Activated CD8-positive, alpha-beta memory T cell treated with anti-CD3 and anti-CD28 coated beads, Interleukin-2, amount 10 ng/mL, durations not matched to agents 7 days and 5 days (primary cell): Measurements from ENCODE around the gene BBS1. TPM values are rescaled to one million over a fixed set of nuclear protein-coding genes. Genes with fewer than 3 reads are reported as not detected.
"Not testable (repeated sequence)": the region's sequence is repeated elsewhere in the genome, so short reads cannot be mapped to it uniquely, and the experiment has no call there.

Experiments
- ATAC-seq: fragments of 150-1000 bp; cut with Tn5 transposase; one replicate; pipeline ENCODE4 v1.10.0; 2021; ENCODE audit warnings: moderate library complexity
- CTCF ChIA-PET: fragments of 350-600 bp; sonication (Branson Sonifier 250); formaldehyde crosslinking; loops from one replicate; lab custom pipeline; 2021; ENCODE audit warnings: antibody characterized with exemption; lab: Charles Lee
- DNase-seq: peaks from one replicate; pipeline ENCODE4 v3.0.0-alpha.2; 2020
- H3K27ac Mint-ChIP-seq: one replicate; pipeline ENCODE4 v1.8.0; 2021; ENCODE audit warnings: mild to moderate bottlenecking, mixed read lengths
- H3K27me3 Mint-ChIP-seq: one replicate; pipeline ENCODE4 v1.8.0; 2021; ENCODE audit warnings: mixed read lengths
- H3K36me3 Mint-ChIP-seq: one replicate; pipeline ENCODE4 v1.8.0; 2021; ENCODE audit warnings: mild to moderate bottlenecking, mixed read lengths
- H3K4me1 Mint-ChIP-seq: one replicate; pipeline ENCODE4 v1.8.0; 2021; ENCODE audit warnings: mixed read lengths
- H3K4me3 Mint-ChIP-seq: one replicate; pipeline ENCODE4 v1.8.0; 2021; ENCODE audit warnings: mild to moderate bottlenecking, moderate library complexity, mixed read lengths
- H3K9me3 Mint-ChIP-seq: one replicate; pipeline ENCODE4 v1.8.0; 2022; ENCODE audit warnings: low read depth, mixed read lengths
- total RNA-seq, 2 experiments: library from RNA; stranded (reverse); gene quantifications; one replicate each; pipeline ENCODE4 v1.2.3, GENCODE V29; 2021

The BBS1 gene
- total RNA-seq, 2 experiments from 2014 or later: 12.6 to 12.9 TPM

GRCh38 chr11:66564538-66564937, 54.1 kb downstream of the BBS1 start:
- Mint-ChIP-seq H3K4me1 (peaks cover 5% of the 10 kb centered on the region), H3K4me3 (no peak overlapping the region), H3K27me3 (peaks cover 16% of the 10 kb centered on the region), H3K36me3 (no peaks in the 10 kb centered on the region), H3K9me3 (no peaks in the 10 kb centered on the region), H3K27ac (no peak overlapping the region)
- no peak for ATAC-seq
- DNase-seq: no peak
- CTCF ChIA-PET: interaction anchor here (0.9 kb wide), 1 partner anchor 139 kb away, joined by 3 read pairs; no protein-coding TSS in a partner anchor

GRCh38 chr11:66564984-66565383, 54.5 kb downstream of the BBS1 start:
- CTCF ChIA-PET: no interaction called here
- no peaks in the 10 kb centered on the region for H3K36me3 Mint-ChIP-seq
- H3K27me3 Mint-ChIP-seq: peaks cover 17% of the 10 kb centered on the region
- no peak overlapping the region for H3K27ac Mint-ChIP-seq
- ATAC-seq (no peak), DNase-seq (no peak)
- H3K4me3 Mint-ChIP-seq: no peak overlapping the region
- H3K4me1 Mint-ChIP-seq: peaks cover 5% of the 10 kb centered on the region
- H3K9me3 Mint-ChIP-seq: no peaks in the 10 kb centered on the region

GRCh38 chr11:66566221-66566620, 55.8 kb downstream of the BBS1 start:
- no peak for ATAC-seq
- H3K27ac Mint-ChIP-seq: no peak overlapping the region
- H3K27me3 Mint-ChIP-seq: peaks cover 25% of the 10 kb centered on the region
- CTCF ChIA-PET: interaction anchor here (3.9 kb wide), 1 partner anchor 14 kb away, joined by 16 read pairs; no protein-coding TSS in a partner anchor
- H3K4me1 Mint-ChIP-seq: peaks cover 5% of the 10 kb centered on the region
- no peak for DNase-seq
- no peaks in the 10 kb centered on the region for H3K36me3 Mint-ChIP-seq
- no peak overlapping the region for H3K4me3 Mint-ChIP-seq
- H3K9me3 Mint-ChIP-seq: no peaks in the 10 kb centered on the region

- no peaks in the 10 kb centered on the region for H3K9me3 Mint-ChIP-seq
- H3K27ac Mint-ChIP-seq: no peak overlapping the region
- CTCF ChIA-PET: interaction anchor here (1.1 to 3.9 kb wide), 4 partner anchors 9 to 110 kb away, joined by 4 to 22 read pairs (median 10); partner anchors contain the start of gene RBM4B
- no peaks in the 10 kb centered on the region for H3K36me3 Mint-ChIP-seq
- DNase-seq: no peak
- H3K4me1 Mint-ChIP-seq: peaks cover 5% of the 10 kb centered on the region
- peaks cover 25% of the 10 kb centered on the region for H3K27me3 Mint-ChIP-seq
- H3K4me3 Mint-ChIP-seq: peak overlapping the region; percentile 44
- ATAC-seq: no peak
Measured at GRCh38 chr11:66567787-66568123, 57.3 kb downstream of the BBS1 start.

- Mint-ChIP-seq H3K4me1 (peaks cover 5% of the 10 kb centered on the region), H3K9me3 (no peaks in the 10 kb centered on the region), H3K27ac (no peak within 1 kb of the TSS), H3K36me3 (no peaks in the 10 kb centered on the region), H3K4me3 (peak within 1 kb of the TSS; percentile 54), H3K27me3 (peaks cover 25% of the 10 kb centered on the region)
- DNase-seq (peak; percentile 71), ATAC-seq (peak; percentile 95)
- CTCF ChIA-PET: interaction anchor here (1.1 to 3.9 kb wide), 4 partner anchors 9 to 110 kb away, joined by 4 to 22 read pairs (median 10); partner anchors contain the start of gene RBM4B
Measured at GRCh38 chr11:66568124-66568916, 57.9 kb downstream of the BBS1 start, which contains the start of gene CTSF. CTSF (minus strand) TSS chr11:66568606; CDS start chr11:66568486, 120 bp downstream.

GRCh38 chr11:66569076-66569475, 58.6 kb downstream of the BBS1 start:
- Mint-ChIP-seq H3K9me3 (no peaks in the 10 kb centered on the region), H3K27me3 (peaks cover 30% of the 10 kb centered on the region), H3K4me3 (no peak overlapping the region), H3K27ac (no peak overlapping the region), H3K36me3 (no peaks in the 10 kb centered on the region), H3K4me1 (peaks cover 5% of the 10 kb centered on the region)
- no peak for DNase-seq
- no peak for ATAC-seq
- CTCF ChIA-PET: interaction anchor here (0.9 to 3.9 kb wide), 3 partner anchors 9 to 109 kb away, joined by 4 to 22 read pairs (median 16); partner anchors contain the start of gene RBM4B

- Mint-ChIP-seq H3K9me3 (no peaks in the 10 kb centered on the region), H3K4me1 (peaks cover 5% of the 10 kb centered on the region), H3K27me3 (peaks cover 38% of the 10 kb centered on the region), H3K27ac (no peak overlapping the region), H3K36me3 (no peaks in the 10 kb centered on the region), H3K4me3 (no peak overlapping the region)
- CTCF ChIA-PET: interaction anchor here (0.7 to 3.9 kb wide), 3 partner anchors 10 to 108 kb away, joined by 3 to 22 read pairs (median 16); partner anchors contain the start of gene RBM4B
- no peak for DNase-seq
- ATAC-seq: no peak
Measured at GRCh38 chr11:66570079-66570849, 59.8 kb downstream of the BBS1 start.

GRCh38 chr11:66570850-66571180, 60.4 kb downstream of the BBS1 start:
- H3K4me3 Mint-ChIP-seq: no peak overlapping the region
- H3K9me3 Mint-ChIP-seq: no peaks in the 10 kb centered on the region
- H3K4me1 Mint-ChIP-seq: peaks cover 5% of the 10 kb centered on the region
- CTCF ChIA-PET: no interaction called here
- ATAC-seq (no peak), DNase-seq (no peak)
- no peak overlapping the region for H3K27ac Mint-ChIP-seq
- no peaks in the 10 kb centered on the region for H3K36me3 Mint-ChIP-seq
- H3K27me3 Mint-ChIP-seq: peaks cover 43% of the 10 kb centered on the region

GRCh38 chr11:66579017-66579606, 68.7 kb downstream of the BBS1 start:
- H3K9me3 Mint-ChIP-seq: peaks cover 6% of the 10 kb centered on the region
- peak; percentile 78 for DNase-seq
- CTCF ChIA-PET: interaction anchor here (0.5 to 6.2 kb wide), 13 partner anchors 11 to 255 kb away, joined by 3 to 107 read pairs (median 6); partner anchors contain the start of genes ACTN3, CCDC87, CCS and CTSF

GRCh38 chr11:66580803-66581202, 70.4 kb downstream of the BBS1 start:
- Mint-ChIP-seq H3K9me3 (peaks cover 6% of the 10 kb centered on the region), H3K36me3 (peaks cover 4% of the 10 kb centered on the region), H3K4me1 (peaks cover 6% of the 10 kb centered on the region), H3K4me3 (no peak overlapping the region), H3K27ac (no peak overlapping the region), H3K27me3 (peaks cover 2% of the 10 kb centered on the region)
- CTCF ChIA-PET: interaction anchor here (0.9 to 6.2 kb wide), 7 partner anchors 10 to 115 kb away, joined by 3 to 107 read pairs (median 7); partner anchors contain the start of genes CCDC87, CCS, CTSF and RBM4B
- DNase-seq (no peak), ATAC-seq (no peak)

More at GRCh38 chr11:66579017-66579606, 68.7 kb downstream of the BBS1 start:
- H3K36me3 Mint-ChIP-seq: peaks cover 4% of the 10 kb centered on the region
- H3K4me3 Mint-ChIP-seq: no peak overlapping the region
- H3K27me3 Mint-ChIP-seq: peaks cover 14% of the 10 kb centered on the region
- H3K4me1 Mint-ChIP-seq: peaks cover 6% of the 10 kb centered on the region
- ATAC-seq: peak; percentile 80
- no peak overlapping the region for H3K27ac Mint-ChIP-seq

GRCh38 chr11:66581261-66581660, 70.8 kb downstream of the BBS1 start:
- no peak overlapping the region for H3K27ac Mint-ChIP-seq
- H3K4me3 Mint-ChIP-seq: no peak overlapping the region
- DNase-seq (no peak), ATAC-seq (no peak)
- CTCF ChIA-PET: interaction anchor here (0.9 to 6.2 kb wide), 7 partner anchors 10 to 115 kb away, joined by 3 to 107 read pairs (median 4); partner anchors contain the start of genes CCDC87, CCS, CTSF and RBM4B
- peaks cover 4% of the 10 kb centered on the region for H3K36me3 Mint-ChIP-seq
- H3K27me3 Mint-ChIP-seq: peaks cover 2% of the 10 kb centered on the region
- peaks cover 6% of the 10 kb centered on the region for H3K4me1 Mint-ChIP-seq
- peaks cover 6% of the 10 kb centered on the region for H3K9me3 Mint-ChIP-seq

GRCh38 chr11:66582565-66583147, 72.2 kb downstream of the BBS1 start:
- not testable (repeated sequence) for DNase-seq, H3K27ac Mint-ChIP-seq, H3K36me3 Mint-ChIP-seq, H3K9me3 Mint-ChIP-seq, H3K4me3 Mint-ChIP-seq, H3K4me1 Mint-ChIP-seq, ATAC-seq, H3K27me3 Mint-ChIP-seq
- CTCF ChIA-PET: interaction anchor here (1.5 to 6.2 kb wide), 2 partner anchors 95 to 96 kb away, joined by 8 to 107 read pairs; partner anchors contain the start of gene RBM4B
